ENCODE data around the gene REX1BD.
A peak's percentile ranks its signal among the peaks of the same experiment; 100 is the strongest.
"Not testable (repeated sequence)": the region's sequence is repeated elsewhere in the genome, so short reads cannot be mapped to it uniquely, and the experiment has no call there.

REX1BD gene

DNA sequence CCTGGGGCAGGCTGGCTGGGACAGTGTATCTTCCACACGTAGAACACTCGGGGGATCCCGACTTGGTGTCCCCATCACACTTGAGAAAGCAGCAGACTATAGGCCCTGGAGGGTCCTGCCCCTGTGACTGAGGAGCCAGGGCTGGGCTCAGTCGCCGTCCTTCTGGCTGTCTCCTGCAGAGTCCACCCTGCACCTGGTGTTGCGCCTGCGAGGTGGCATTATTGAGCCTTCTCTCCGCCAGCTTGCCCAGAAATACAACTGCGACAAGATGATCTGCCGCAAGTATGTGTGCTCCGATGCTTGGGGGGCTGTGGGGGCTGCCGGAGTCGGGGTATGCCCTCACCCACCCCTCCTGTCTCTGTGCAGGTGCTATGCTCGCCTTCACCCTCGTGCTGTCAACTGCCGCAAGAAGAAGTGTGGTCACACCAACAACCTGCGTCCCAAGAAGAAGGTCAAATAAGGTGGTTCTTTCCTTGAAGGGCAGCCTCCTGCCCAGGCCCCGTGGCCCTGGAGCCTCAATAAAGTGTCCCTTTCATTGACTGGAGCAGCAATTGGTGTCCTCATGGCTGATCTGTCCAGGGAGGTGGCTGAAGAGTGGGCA lies 13.8 kb upstream of the REX1BD start:
- in situ Hi-C loops (cut with HindIII; ENCODE audit: low pct_ligation_motif_present, low pct_unique_long_range_greater_than_20kb, low sequenced_read_pairs): no loop called here
- no peak for DNase-seq

DNA sequence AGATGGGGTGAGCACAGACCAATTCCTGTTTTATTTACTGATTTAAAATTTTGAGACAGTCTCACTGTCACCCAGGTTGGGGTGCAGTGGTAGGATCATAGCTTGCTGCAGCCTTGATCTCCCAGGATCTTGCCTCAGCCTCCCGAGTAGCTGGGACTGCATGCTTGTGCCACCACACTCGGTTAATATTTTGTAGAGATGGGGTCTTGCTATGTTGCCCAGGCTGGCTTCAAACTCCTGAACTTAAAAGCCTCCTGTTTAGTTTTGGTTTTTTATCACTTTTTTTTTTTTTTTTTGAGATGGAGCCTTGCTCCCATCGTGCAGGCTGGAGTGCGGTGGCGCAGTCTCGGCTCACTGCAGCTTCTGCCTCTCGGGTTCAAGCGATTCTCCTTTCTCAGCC lies 12.2 kb upstream of the REX1BD start:
- in situ Hi-C loops (cut with HindIII; ENCODE audit: low pct_ligation_motif_present, low pct_unique_long_range_greater_than_20kb, low sequenced_read_pairs): no loop called here
- DNase-seq: no peak

- in situ Hi-C loops (cut with HindIII; ENCODE audit: low pct_ligation_motif_present, low pct_unique_long_range_greater_than_20kb, low sequenced_read_pairs): no loop called here
- no peak for DNase-seq
These were observed 11.2 kb upstream of the REX1BD start for GRCh38 chr19:18577365-18577914.

DNA sequence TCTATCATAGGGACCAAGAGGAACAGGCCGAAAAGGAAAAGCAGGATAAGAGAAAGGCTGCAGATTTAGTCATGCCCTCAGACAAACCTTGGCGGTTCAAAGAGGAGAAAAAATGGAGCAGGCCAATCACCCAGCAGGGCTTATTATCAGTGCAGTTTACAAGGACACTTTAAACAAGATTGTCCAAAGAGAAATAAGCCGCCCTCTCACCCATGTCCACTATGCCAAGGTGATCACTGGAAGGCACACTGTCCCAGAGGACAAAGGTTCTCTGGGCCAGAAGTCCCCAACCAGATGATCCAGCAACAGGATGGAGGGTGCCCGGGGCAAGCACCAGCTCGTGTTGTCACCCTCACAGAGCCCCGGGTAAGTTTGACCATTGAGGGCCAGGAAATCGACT lies 8.3 kb upstream of the REX1BD start:
- no peak for DNase-seq
- in situ Hi-C loops (cut with HindIII; ENCODE audit: low pct_ligation_motif_present, low pct_unique_long_range_greater_than_20kb, low sequenced_read_pairs): no loop called here

GRCh38 chr19:18586306-18586705 lies 2.3 kb upstream of the REX1BD start:
- in situ Hi-C loops (cut with HindIII; ENCODE audit: low pct_ligation_motif_present, low pct_unique_long_range_greater_than_20kb, low sequenced_read_pairs): no loop called here
- DNase-seq: no peak

DNA sequence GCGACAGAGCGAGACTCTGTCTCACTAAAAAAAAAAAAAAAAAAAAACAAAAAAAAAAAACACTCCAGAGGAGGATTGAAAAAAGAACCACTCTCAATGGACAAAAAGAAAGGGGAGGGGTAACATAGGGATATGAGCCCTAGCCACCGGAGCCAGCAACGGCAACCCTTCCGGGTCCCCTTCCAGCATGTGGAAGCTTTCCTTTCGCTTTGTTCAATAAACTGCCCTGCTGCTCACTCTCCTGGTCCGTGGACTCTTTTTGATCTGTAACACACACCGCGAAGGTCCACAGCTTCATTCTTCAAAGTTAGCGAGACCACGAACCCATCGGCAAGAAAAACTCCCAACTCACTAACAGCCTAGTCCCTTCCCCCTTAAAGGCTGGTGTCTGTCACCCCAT lies 1.0 kb upstream of the REX1BD start:
- no peak for DNase-seq
- in situ Hi-C loops (cut with HindIII; ENCODE audit: low pct_ligation_motif_present, low pct_unique_long_range_greater_than_20kb, low sequenced_read_pairs): no loop called here

GRCh38 chr19:18587962-18588610 lies 512 bp upstream of the REX1BD start:
- DNase-seq: no peak
- in situ Hi-C loops (cut with HindIII; ENCODE audit: low pct_ligation_motif_present, low pct_unique_long_range_greater_than_20kb, low sequenced_read_pairs): no loop called here

DNA sequence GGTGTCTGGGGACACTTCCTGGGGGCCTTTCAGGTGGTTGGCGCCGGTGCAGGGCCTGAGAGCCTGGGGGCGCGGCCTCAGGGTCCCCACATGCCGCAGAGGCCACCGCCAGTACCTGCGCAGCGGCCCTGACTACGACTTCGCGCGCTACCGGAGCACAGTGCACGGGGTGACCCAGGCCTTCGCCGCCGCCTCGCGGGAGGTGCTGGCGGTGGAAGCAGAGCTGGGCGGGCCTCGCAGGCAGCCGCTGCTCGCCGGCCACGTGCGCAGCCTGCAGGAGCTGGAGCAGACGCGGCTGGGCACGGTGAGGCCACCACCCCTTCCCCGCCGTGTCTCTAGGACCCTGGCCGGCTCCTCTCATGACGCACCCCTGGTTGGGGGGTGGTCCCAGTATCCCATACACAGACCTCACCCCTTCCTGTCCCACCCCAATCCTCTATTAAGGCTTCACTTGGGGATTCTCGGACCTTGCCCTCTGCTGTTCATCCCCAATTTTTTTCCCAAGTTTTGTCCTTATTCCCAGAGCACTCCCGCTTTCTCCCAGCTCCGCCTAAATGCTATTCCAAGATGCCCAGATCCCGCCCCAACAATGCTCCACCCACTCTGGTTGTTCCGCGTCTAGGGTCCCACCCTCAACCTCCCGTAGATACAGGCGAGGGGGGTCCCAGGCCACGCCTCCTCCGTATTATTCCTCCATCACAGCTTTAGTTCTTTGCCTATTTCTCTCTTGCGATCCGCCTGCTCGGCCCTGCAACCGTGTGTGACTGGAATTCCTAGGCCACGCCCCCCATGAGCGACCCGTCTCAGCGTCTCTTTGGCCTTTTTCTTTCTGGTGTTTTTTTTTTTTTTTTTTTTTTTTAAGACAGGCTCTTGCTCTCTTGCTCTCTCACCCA lies 1.0 kb downstream of the REX1BD start:
- DNase-seq: peak; percentile 72
- in situ Hi-C loops (cut with HindIII; ENCODE audit: low pct_ligation_motif_present, low pct_unique_long_range_greater_than_20kb, low sequenced_read_pairs): no loop called here

DNA sequence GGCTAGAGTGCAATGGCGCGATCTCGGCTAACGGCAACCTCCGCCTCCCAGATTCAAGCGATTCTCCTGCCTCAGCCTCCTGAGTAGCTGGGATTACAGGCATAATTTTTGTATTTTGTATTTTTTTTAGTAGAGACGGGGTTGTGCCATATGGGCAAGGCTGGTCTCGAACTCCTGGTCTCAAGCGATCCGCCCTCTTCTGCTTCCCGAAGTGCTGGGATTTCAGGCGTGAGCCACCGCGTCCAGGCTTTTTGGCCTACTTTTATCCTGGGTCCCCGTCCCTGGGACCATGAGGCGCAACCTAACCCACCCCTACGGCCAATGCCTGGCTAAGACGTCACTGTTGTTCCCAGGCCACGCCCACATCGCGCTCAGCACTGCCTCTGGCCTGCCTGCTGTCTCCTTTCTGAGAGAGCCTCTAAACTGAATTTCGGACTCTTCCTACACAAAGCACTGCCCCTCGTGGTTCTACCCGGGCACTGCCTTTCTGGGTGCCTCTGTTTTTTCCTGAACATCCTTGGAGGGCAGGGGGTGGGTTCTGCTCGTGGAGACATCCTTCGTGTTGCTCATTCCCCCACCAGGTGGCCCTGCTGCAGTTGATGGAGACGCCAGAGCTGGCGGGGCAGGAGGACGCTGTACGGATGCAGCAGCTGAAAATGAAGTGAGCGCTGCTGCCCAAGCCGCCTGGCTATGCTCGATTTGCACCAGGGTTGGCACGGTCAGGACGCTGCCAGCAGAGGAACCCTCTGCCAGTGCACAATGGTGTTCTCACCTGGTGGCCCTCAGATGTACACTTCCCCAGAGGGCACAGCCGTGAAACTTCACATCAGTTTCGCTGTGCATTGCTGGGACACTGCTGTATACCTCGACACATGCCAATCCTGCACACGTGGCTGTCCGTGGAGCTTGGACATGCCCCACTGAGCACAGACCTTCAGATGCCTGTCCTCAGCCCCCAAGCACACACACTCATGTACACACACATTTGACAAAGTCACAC lies 2.0 kb downstream of the REX1BD start:
- DNase-seq: no peak
- in situ Hi-C loops (cut with HindIII; ENCODE audit: low pct_ligation_motif_present, low pct_unique_long_range_greater_than_20kb, low sequenced_read_pairs): no loop called here

DNA sequence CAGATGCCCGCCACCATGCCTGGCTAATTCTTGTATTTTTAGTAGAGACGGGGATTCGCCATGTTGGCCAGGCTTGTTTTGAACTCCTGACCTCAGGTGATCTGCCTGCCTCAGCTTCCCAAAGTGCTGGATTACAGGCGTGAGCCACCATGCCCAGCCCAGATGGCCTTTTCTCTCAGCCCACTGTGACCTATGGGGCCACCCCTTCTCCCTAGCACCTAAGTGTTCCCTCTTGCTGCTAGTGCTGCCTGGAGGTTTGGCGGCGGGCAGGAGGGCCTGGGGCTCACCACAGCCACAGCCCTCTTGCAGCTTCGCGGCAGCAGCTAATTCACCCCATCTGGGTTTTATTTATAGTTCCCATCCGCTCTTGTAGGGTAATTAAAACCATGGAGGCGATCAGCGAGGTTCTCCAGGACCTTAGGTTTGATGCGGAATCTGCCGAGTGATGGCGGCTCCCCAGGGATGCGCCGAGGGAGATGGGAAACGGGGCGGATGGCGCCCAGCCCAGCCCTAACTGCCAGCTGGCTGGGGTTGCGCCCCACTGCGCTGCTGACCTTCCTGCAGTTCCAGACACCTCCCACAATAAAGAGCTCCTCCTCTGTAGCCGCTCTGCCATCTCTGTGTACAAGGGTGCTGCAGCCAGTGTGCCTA lies 3.3 kb downstream of the REX1BD start:
- DNase-seq: no peak
- in situ Hi-C loops (cut with HindIII; ENCODE audit: low pct_ligation_motif_present, low pct_unique_long_range_greater_than_20kb, low sequenced_read_pairs): no loop called here

DNA sequence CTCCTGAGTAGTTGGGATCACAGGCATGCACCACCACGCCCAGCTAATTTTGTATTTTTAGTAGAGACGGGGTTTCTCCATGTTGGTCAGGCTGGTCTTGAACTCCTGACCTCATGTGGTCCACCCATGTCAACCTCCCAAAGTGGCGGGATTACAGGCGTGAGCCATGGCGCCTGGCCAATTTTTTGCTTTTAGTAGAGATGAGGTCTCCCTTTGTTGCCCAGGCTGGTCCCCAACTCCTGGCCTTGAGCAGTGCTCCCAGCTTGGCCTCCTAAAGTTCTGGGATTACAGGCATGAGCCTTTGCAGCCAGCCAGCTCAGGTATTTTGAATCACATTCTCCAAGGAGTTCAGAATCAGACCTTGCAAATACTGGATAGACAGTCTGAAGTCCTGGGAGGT lies 4.1 kb downstream of the REX1BD start:
- in situ Hi-C loops (cut with HindIII; ENCODE audit: low pct_ligation_motif_present, low pct_unique_long_range_greater_than_20kb, low sequenced_read_pairs); DNase-seq: not testable (repeated sequence)

GRCh38 chr19:18593367-18594095 lies 4.9 kb downstream of the REX1BD start:
- no peak for DNase-seq
- in situ Hi-C loops (cut with HindIII; ENCODE audit: low pct_ligation_motif_present, low pct_unique_long_range_greater_than_20kb, low sequenced_read_pairs): no loop called here

DNA sequence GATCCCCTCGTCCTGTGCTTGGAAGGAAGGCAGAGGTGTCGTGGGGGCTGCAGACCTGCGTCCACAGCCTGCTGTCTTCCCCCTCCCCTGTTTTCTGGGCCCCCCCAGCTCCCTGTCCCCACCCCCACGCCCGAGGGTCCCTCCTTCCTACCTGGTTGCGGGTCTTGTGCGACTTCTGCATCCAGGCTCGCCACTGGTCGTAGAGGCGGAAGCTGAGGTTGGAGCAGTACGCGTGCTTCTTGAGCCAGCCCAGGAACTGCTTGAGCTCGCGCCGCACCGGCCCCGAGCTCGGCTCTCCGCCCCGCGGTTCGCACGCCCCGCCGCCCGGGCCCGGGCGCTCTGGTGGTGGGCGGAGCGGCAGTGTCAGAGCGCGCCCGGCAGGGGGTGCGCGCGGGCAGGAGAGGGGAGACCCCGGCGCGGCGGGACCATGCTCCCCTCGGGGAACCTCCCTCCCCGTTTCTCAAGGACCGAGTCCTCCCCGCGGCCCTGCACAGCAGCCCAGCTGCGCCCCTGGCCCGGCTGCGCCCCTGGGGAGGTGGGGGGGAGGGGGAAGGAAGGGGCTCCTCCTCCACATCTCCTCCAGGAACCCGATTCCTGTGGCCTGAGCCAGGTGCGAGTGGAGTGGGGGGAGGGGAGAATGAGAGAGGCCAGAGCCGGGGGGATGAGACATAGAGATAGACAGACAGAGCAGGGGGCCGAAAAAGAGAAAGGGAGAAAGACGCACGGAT lies 5.7 kb downstream of the REX1BD start:
- in situ Hi-C loops (cut with HindIII; ENCODE audit: low pct_ligation_motif_present, low pct_unique_long_range_greater_than_20kb, low sequenced_read_pairs): no loop called here
- peak; percentile 78 for DNase-seq

DNA sequence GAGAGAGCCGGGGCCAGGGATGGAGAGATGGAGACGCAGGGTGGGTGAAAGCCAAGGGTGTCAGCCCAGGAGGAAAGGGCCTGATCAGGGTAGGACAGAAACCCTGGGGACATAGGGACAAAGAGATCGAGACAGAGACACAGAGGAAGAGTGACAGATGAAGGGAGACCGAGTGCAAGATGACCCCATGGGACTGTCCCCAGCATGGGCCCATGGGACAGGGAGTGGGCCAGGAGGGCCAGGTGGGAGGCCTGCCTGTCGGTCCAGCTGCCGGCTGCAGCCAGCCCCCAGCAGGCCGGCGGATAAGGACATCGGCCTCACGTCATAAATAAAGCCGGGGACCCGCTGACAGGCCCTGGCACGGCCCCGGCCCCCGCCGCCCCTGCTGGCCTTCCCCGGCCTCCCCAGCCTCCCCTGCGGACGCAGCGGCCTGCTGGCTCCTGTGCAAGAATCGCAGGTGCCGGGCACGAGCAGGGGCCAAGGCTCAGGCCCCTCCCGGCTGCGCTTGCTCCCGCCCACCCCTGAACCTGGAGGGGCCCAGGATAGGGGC lies 6.3 kb downstream of the REX1BD start:
- DNase-seq: no peak
- in situ Hi-C loops (cut with HindIII; ENCODE audit: low pct_ligation_motif_present, low pct_unique_long_range_greater_than_20kb, low sequenced_read_pairs): no loop called here

DNA sequence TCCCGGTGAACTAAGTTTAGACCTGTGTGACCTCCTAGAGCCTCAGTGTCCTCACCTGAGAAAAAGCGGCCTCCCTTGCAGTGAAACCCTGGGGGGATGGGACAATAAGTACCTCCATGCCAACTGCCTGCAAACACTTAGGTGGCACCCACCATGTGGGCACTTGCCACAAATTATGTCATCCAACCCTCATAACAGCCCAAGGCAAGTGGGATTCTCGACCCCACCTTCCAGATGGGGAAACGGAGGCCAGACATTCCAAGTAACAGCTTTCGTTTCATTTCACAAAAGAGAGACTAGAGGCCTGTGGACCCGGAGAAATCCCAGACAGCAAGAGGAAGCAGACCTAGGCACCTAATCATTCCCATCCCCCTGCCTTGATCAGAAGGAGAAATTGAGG lies 6.9 kb downstream of the REX1BD start:
- in situ Hi-C loops (cut with HindIII; ENCODE audit: low pct_ligation_motif_present, low pct_unique_long_range_greater_than_20kb, low sequenced_read_pairs): no loop called here
- no peak for DNase-seq

GRCh38 chr19:18596752-18597157 lies 8.2 kb downstream of the REX1BD start:
- in situ Hi-C loops (cut with HindIII; ENCODE audit: low pct_ligation_motif_present, low pct_unique_long_range_greater_than_20kb, low sequenced_read_pairs): no loop called here
- no peak for DNase-seq

Data from ACHN (cell line).